CD4-positive, alpha-beta T cell treated with Interleukin-4 for 1 hour (primary cell): ENCODE measurements around the gene OR10A2.
"Not testable (repeated sequence)": the region's sequence is repeated elsewhere in the genome, so short reads cannot be mapped to it uniquely, and the experiment has no call there.

Experiments
- DNase-seq, 2 donors: peaks; one replicate each; pipeline ENCODE4 v3.0.0-alpha.2; 2020 to 2022

Gene OR10A2

GRCh38 chr11:6862961-6863360, at the start of gene OR10A2:
TSS of gene OR10A2 (plus strand) at chr11:6863057. CDS start at chr11:6869755, 6,698 bp downstream.
- DNase-seq: no peak

- DNase-seq: no peak
Measured at GRCh38 chr11:6813656-6814055, 49.2 kb upstream of the OR10A2 start.

- no peak for DNase-seq
Measured at GRCh38 chr11:6817694-6818093, 45.2 kb upstream of the OR10A2 start.

GRCh38 chr11:6818967-6819366, 43.9 kb upstream of the OR10A2 start:
- DNase-seq: no peak

- DNase-seq: no peak
Measured at GRCh38 chr11:6824136-6824823, 38.6 kb upstream of the OR10A2 start.

GRCh38 chr11:6825231-6825744, 37.6 kb upstream of the OR10A2 start:
- DNase-seq: no peak

GRCh38 chr11:6828103-6828502, 34.8 kb upstream of the OR10A2 start:
- DNase-seq: no peak

- no peak for DNase-seq
Measured at GRCh38 chr11:6833356-6833755, 29.5 kb upstream of the OR10A2 start.

GRCh38 chr11:6834021-6834420, 28.8 kb upstream of the OR10A2 start:
- DNase-seq: no peak

- no peak for DNase-seq
Measured at GRCh38 chr11:6841694-6842093, 21.2 kb upstream of the OR10A2 start.

- no peak for DNase-seq
Measured at GRCh38 chr11:6843670-6844069, 19.2 kb upstream of the OR10A2 start.

GRCh38 chr11:6844356-6844755, 18.5 kb upstream of the OR10A2 start:
- no peak for DNase-seq

- DNase-seq: no peak
Measured at GRCh38 chr11:6845383-6845782, 17.5 kb upstream of the OR10A2 start, which contains the start of gene OR10A5. TSS of gene OR10A5 (plus strand) at chr11:6845683. CDS start at chr11:6845683, 0 bp downstream.

GRCh38 chr11:6850526-6850925, 12.3 kb upstream of the OR10A2 start:
- DNase-seq: no peak

GRCh38 chr11:6854801-6855200, 8.1 kb upstream of the OR10A2 start:
- DNase-seq: not testable (repeated sequence)

GRCh38 chr11:6855971-6856541, 6.8 kb upstream of the OR10A2 start:
- no peak for DNase-seq

GRCh38 chr11:6856871-6857270, 6.0 kb upstream of the OR10A2 start:
- DNase-seq: no peak

- DNase-seq: no peak
Measured at GRCh38 chr11:6864438-6864837, 1.6 kb downstream of the OR10A2 start.

GRCh38 chr11:6871278-6871677, 8.4 kb downstream of the OR10A2 start:
- no peak for DNase-seq

- DNase-seq: no peak
Measured at GRCh38 chr11:6875761-6876160, 12.9 kb downstream of the OR10A2 start.

GRCh38 chr11:6876325-6876724, 13.5 kb downstream of the OR10A2 start, which contains the start of gene OR10A4:
TSS of gene OR10A4 (plus strand) at chr11:6876625. CDS start at chr11:6876648, 23 bp downstream.
- DNase-seq: no peak

GRCh38 chr11:6876914-6877313, 14.1 kb downstream of the OR10A2 start:
- DNase-seq: no peak

- no peak for DNase-seq
Measured at GRCh38 chr11:6882751-6883150, 19.9 kb downstream of the OR10A2 start.

- DNase-seq: not testable (repeated sequence)
Measured at GRCh38 chr11:6887711-6888110, 24.9 kb downstream of the OR10A2 start.
